Liver (tissue), 9 donors: ENCODE measurements around the gene CDH23. TPM values are rescaled to one million over a fixed set of nuclear protein-coding genes. Genes with fewer than 3 reads are reported as not detected.

Experiments used
- DNase-seq: peaks from one replicate; pipeline ENCODE4 v3.0.0-alpha.2; 2017; ENCODE audit warnings: low spot score
- H3K27ac ChIP-seq, 2 donors: one replicate each; pipeline ENCODE4 v1.7.0; 2013; ENCODE audit warnings: inconsistent platforms in 2 of 2, low read length in 2 of 2, control low read depth in 1 of 2, low read depth in 1 of 2, mild to moderate bottlenecking in 1 of 2
- H3K27me3 ChIP-seq, 4 donors: one replicate each; pipeline versions ENCODE4 v1.6.1 to v1.7.0; 2013; ENCODE audit warnings: low read length in 3 of 4, inconsistent platforms in 1 of 4, mild to moderate bottlenecking in 1 of 4, moderate library complexity in 1 of 4; ENCODE audit not compliant: control insufficient read depth in 4 of 4, insufficient read depth in 4 of 4
- H3K36me3 ChIP-seq, 4 donors: one replicate each; pipeline versions ENCODE4 v1.6.1 to v1.7.0; 2013; ENCODE audit warnings: low read length in 3 of 4, mild to moderate bottlenecking in 3 of 4, low read depth in 1 of 4, moderate library complexity in 1 of 4; ENCODE audit not compliant: control insufficient read depth in 4 of 4, insufficient read depth in 3 of 4
- H3K4me1 ChIP-seq, 4 donors: one replicate each; pipeline versions ENCODE4 v1.6.1 to v1.7.0; 2013; ENCODE audit warnings: low read length in 3 of 4, mild to moderate bottlenecking in 3 of 4, moderate library complexity in 1 of 4; ENCODE audit not compliant: control insufficient read depth in 4 of 4, insufficient read depth in 4 of 4
- H3K4me3 ChIP-seq, 3 donors: one replicate each; pipeline versions ENCODE4 v1.6.1 to v1.7.0; 2013; ENCODE audit warnings: low read length in 3 of 3, control low read depth in 1 of 3, low read depth in 1 of 3, mild to moderate bottlenecking in 1 of 3
- H3K9ac ChIP-seq, 2 donors: one replicate each; pipeline ENCODE4 v1.7.0; 2013; ENCODE audit warnings: low read length in 2 of 2, mild to moderate bottlenecking in 2 of 2, moderate library complexity in 2 of 2, control low read depth in 1 of 2, low read depth in 1 of 2
- H3K9me3 ChIP-seq, 4 donors: one replicate each; pipeline versions ENCODE4 v1.6.1 to v1.7.0; 2013; ENCODE audit warnings: low read length in 3 of 4; ENCODE audit not compliant: control insufficient read depth in 4 of 4
- ATF3 ChIP-seq: IDR thresholded peaks from 2 replicates; pipeline ENCODE4 v1.6.1; 2016; ENCODE audit warnings: antibody characterized with exemption
- EGR1 ChIP-seq, 2 donors: IDR thresholded peaks; 2 replicates each; pipeline ENCODE4 v1.6.1; 2016 to 2018; ENCODE audit warnings: antibody characterized with exemption in 2 of 2, low read depth in 2 of 2
- FOXA1 ChIP-seq: IDR thresholded peaks from 2 replicates; pipeline ENCODE4 v1.6.1; 2016; ENCODE audit warnings: antibody characterized with exemption
- FOXA2 ChIP-seq: IDR thresholded peaks from 2 replicates; pipeline ENCODE4 v1.6.1; 2016; ENCODE audit warnings: antibody characterized with exemption
- GABPA ChIP-seq, 2 donors: IDR thresholded peaks in 1 of 2; conservative IDR thresholded peaks in 1 of 2; 2 replicates each; pipeline ENCODE4 v1.6.1; 2016; ENCODE audit warnings: antibody characterized with exemption in 2 of 2, mild to moderate bottlenecking in 1 of 2, moderate library complexity in 1 of 2
- HNF4A ChIP-seq, 2 donors: conservative IDR thresholded peaks; 2 replicates each; pipeline ENCODE4 v1.6.1; 2016; ENCODE audit warnings: antibody characterized with exemption in 2 of 2, mild to moderate bottlenecking in 2 of 2
- HNF4G ChIP-seq: IDR thresholded peaks from 2 replicates; pipeline ENCODE4 v1.6.1; 2016; ENCODE audit warnings: antibody characterized with exemption
- JUND ChIP-seq, 2 donors: IDR thresholded peaks; 2 replicates each; pipeline ENCODE4 v1.6.1; 2016; ENCODE audit warnings: antibody characterized with exemption in 2 of 2
- MAX ChIP-seq: IDR thresholded peaks from 2 replicates; pipeline ENCODE4 v1.6.1; 2016; ENCODE audit warnings: antibody characterized with exemption
- NR2F2 ChIP-seq: IDR thresholded peaks from 2 replicates; pipeline ENCODE4 v1.6.1; 2016; ENCODE audit warnings: antibody characterized with exemption
- RAD21 ChIP-seq, 2 donors: IDR thresholded peaks; 2 replicates each; pipeline ENCODE4 v1.6.1; 2016; ENCODE audit warnings: antibody characterized with exemption in 2 of 2, mild to moderate bottlenecking in 2 of 2
- RXRA ChIP-seq, 2 donors: IDR thresholded peaks; 2 replicates each; pipeline ENCODE4 v1.6.1; 2017 to 2018; ENCODE audit warnings: antibody characterized with exemption in 2 of 2, mild to moderate bottlenecking in 1 of 2
- TAF1 ChIP-seq: conservative IDR thresholded peaks from 2 replicates; pipeline ENCODE4 v1.6.1; 2016; ENCODE audit warnings: antibody characterized with exemption, mild to moderate bottlenecking
- YY1 ChIP-seq: IDR thresholded peaks from 2 replicates; pipeline ENCODE4 v1.6.1; 2016; ENCODE audit warnings: antibody characterized with exemption, mild to moderate bottlenecking
- ZBTB33 ChIP-seq: IDR thresholded peaks from 2 replicates; pipeline ENCODE4 v1.6.1; 2016; ENCODE audit warnings: antibody characterized with exemption
- WGBS: extraction: QIAGEN DNeasy Blood & Tissue Kit; methylation state at CpG from one replicate; pipeline ENCODE4 v1.1.7; 2013; 5-methylcytosine and 5-hydroxymethylcytosine counted together
- polyA plus RNA-seq, 2 donors: library from polyadenylated mRNA; stranded (reverse) in 1 of 2; unstranded in 1 of 2; fragments of 200-250 nt in 1 of 2; fragments of >200 nt in 1 of 2; fragmentation: Nextera tagmentation in 1 of 2; extraction: Ambion mirVana in 1 of 2; gene quantifications; one replicate each; pipeline versions ENCODE4 v1.2.1 to v1.2.3, GENCODE V29; 2013 to 2015
- total RNA-seq, 2 donors: library from RNA; depleted of rRNA; stranded (reverse); fragments of >200 nt; gene quantifications; one replicate each; pipeline ENCODE4 v1.2.3, GENCODE V29; 2014
- donor health status: healthy.
- donor health status: healthy.
- donor health status: healthy.
- donor health status: healthy.
- donor health status: healthy.

CDH23 gene
- total and polyA plus RNA-seq, 4 donors = 1.5 to 4.7 (median 3.4) TPM

- no peak overlapping the region for H3K9ac ChIP-seq
- H3K36me3 ChIP-seq = peaks cover 13 to 47% (median 30%) of the 10 kb centered on the region in 4 donors
- TF ChIP-seq HNF4A (conservative IDR thresholded peaks at IDR 0.05) (no peak), HNF4G (no peak), JUND (IDR thresholded peaks at IDR 0.05) (no peak), MAX (no peak)
- no peaks in the 10 kb centered on the region for H3K27me3 ChIP-seq
- H3K9me3 ChIP-seq = no peaks in the 10 kb centered on the region
- 93% methylated on average over 26 of the region's 26 CpGs for WGBS
- no peak for DNase-seq
- no peak overlapping the region for H3K4me3 ChIP-seq
- H3K4me1 ChIP-seq = no peaks in the 10 kb centered on the region
- no peak overlapping the region for H3K27ac ChIP-seq
Observed at GRCh38 chr10:71814922-71815411, 418.2 kb downstream of the CDH23 start.

GRCh38 chr10:71815515-71816130, 418.9 kb downstream of the CDH23 start:
- H3K27ac ChIP-seq = no peak overlapping the region
- DNase-seq = no peak

GRCh38 chr10:71816421-71816851, 419.7 kb downstream of the CDH23 start:
- H3K4me1 ChIP-seq = no peaks in the 10 kb centered on the region
- H3K4me3 ChIP-seq = no peak overlapping the region
- H3K9me3 ChIP-seq = no peaks in the 10 kb centered on the region
- peaks cover 17 to 60% (median 42%) of the 10 kb centered on the region in 4 donors for H3K36me3 ChIP-seq
- no peaks in the 10 kb centered on the region for H3K27me3 ChIP-seq
- WGBS = 95% methylated on average over 12 of the region's 12 CpGs
- H3K9ac ChIP-seq = no peak overlapping the region
- no peak overlapping the region for H3K27ac ChIP-seq
- TF ChIP-seq ATF3 (no peak), HNF4G (no peak), FOXA2 (no peak), RXRA (IDR thresholded peaks at IDR 0.05) (no peak), RAD21 (IDR thresholded peaks at IDR 0.05) (no peak), EGR1 (IDR thresholded peaks at IDR 0.05; ENCODE audit: low read depth in 2 of 2) (no peak), JUND (IDR thresholded peaks at IDR 0.05) (no peak), NR2F2 (no peak), ZBTB33 (no peak)
- DNase-seq = no peak

More at GRCh38 chr10:71815515-71816130, 418.9 kb downstream of the CDH23 start:
- 89% methylated on average over 15 of the region's 15 CpGs for WGBS
- Histone ChIP-seq H3K9me3 (no peaks in the 10 kb centered on the region), H3K27me3 (no peaks in the 10 kb centered on the region), H3K9ac (no peak overlapping the region), H3K36me3 (peaks cover 16 to 52% (median 34%) of the 10 kb centered on the region in 4 donors), H3K4me3 (no peak overlapping the region), H3K4me1 (no peaks in the 10 kb centered on the region)
- TF ChIP-seq MAX = no peak
- TF ChIP-seq HNF4G = no peak
- no peak for TF ChIP-seq YY1
- no peak for TF ChIP-seq GABPA (IDR thresholded peaks at IDR 0.05 in 1 of 2, conservative IDR thresholded peaks at IDR 0.05 in 1 of 2)
- no peak for TF ChIP-seq TAF1
- no peak for TF ChIP-seq EGR1 (IDR thresholded peaks at IDR 0.05; ENCODE audit: low read depth in 2 of 2)
- TF ChIP-seq FOXA2 = no peak
- TF ChIP-seq NR2F2 = no peak
- no peak for TF ChIP-seq RXRA (IDR thresholded peaks at IDR 0.05)
- no peak for TF ChIP-seq ZBTB33
- TF ChIP-seq FOXA1 = no peak
